Adrenal gland (tissue), 12 donors: Measurements from ENCODE around the gene CIZ1. TPM values are rescaled to one million over a fixed set of nuclear protein-coding genes. Genes with fewer than 3 reads are reported as not detected.

ENCODE experiments used
- DNase-seq, 7 donors: peaks; one replicate each; pipeline ENCODE4 v3.0.0-alpha.2; 2019 to 2020
- H3K27ac ChIP-seq, 5 donors: fragments of 200-600 bp; sonication (generic) in 4 of 5; 1 replicate in 3 of 5; 2 replicates in 2 of 5; pipeline versions ENCODE4 v1.5.1 to v1.8.0; 2016 to 2020; ENCODE audit warnings: mild to moderate bottlenecking in 1 of 5
- H3K27me3 ChIP-seq: fragments of 200-600 bp; 2 replicates; pipeline ENCODE4 v1.8.0; 2021
- H3K36me3 ChIP-seq, 2 donors: fragments of 200-600 bp; replicated peaks in 1 of 2; 1 replicate in 1 of 2; 2 replicates in 1 of 2; pipeline versions ENCODE4 v1.5.1 to v1.8.0; 2018 to 2022
- H3K4me1 ChIP-seq, 2 donors: fragments of 200-600 bp; replicated peaks in 1 of 2; 1 replicate in 1 of 2; 2 replicates in 1 of 2; pipeline versions ENCODE4 v1.5.1 to v1.8.0; 2018 to 2021
- H3K4me3 ChIP-seq, 4 donors: fragments of 200-600 bp; sonication (generic) in 3 of 4; one replicate each; pipeline ENCODE4 v1.5.1; 2016 to 2018
- H3K9me3 ChIP-seq, 3 donors: fragments of 200-600 bp; sonication (generic) in 1 of 3; replicated peaks in 1 of 3; 1 replicate in 2 of 3; 2 replicates in 1 of 3; pipeline versions ENCODE4 v1.5.1 to v1.8.0; 2016 to 2021
- CTCF ChIP-seq, 6 experiments: fragments of 450-650 bp in 4 of 6; fragments of 200-600 bp in 2 of 6; sonication (generic) in 1 of 6; IDR thresholded peaks; 1 replicate in 5 of 6; 2 replicates in 1 of 6; pipeline versions ENCODE4 v1.5.1 to v1.8.0; 2016 to 2021; ENCODE audit warnings: antibody characterized with exemption in 6 of 6, mild to moderate bottlenecking in 2 of 6, moderate library complexity in 1 of 6
- POLR2A ChIP-seq, 2 donors: fragments of 450-650 bp; IDR thresholded peaks; one replicate each; pipeline ENCODE4 v1.6.1; 2017; ENCODE audit warnings: antibody characterized with exemption in 2 of 2, mild to moderate bottlenecking in 2 of 2, moderate library complexity in 1 of 2
- WGBS, 4 donors: extraction: QIAGEN DNeasy Blood & Tissue Kit in 2 of 4; methylation state at CpG; one replicate each; pipeline versions ENCODE4 v1.1.5 to v1.1.7; 2013 to 2017; 5-methylcytosine and 5-hydroxymethylcytosine counted together
- intact Hi-C, 2 donors: fragments of 100-400 bp; cut with DNase I; formaldehyde crosslinking; loops; one replicate each; pipeline versions ENCODE4 v1.14.1 to v1.15.0; 2022 to 2023
- polyA plus RNA-seq, 3 donors: library from polyadenylated mRNA; stranded (reverse); fragments of 200-250 nt in 2 of 3; fragments of 350-450 nt in 1 of 3; fragmentation: Illumina TruSeq in 1 of 3; extraction: RNeasy Lipid Tissue Mini Kit (QIAGEN cat#74804) in 1 of 3; gene quantifications; one replicate each; pipeline ENCODE4 v1.2.3, GENCODE V29; 2013 to 2014
- total RNA-seq, 9 donors: library from RNA; depleted of rRNA in 4 of 9; stranded (reverse); fragments of >200 nt in 4 of 9; fragments of 120-200 nt in 1 of 9; fragmentation: NEBNext Ultra II Directional in 1 of 9; extraction: Animal tissue kit (Norgen Biotek cat#: 25700) in 1 of 9; gene quantifications; one replicate each; pipeline versions ENCODE4 v1.1.0 to v1.2.4, GENCODE V29; 2013 to 2023
- donor health status: healthy with polysubstance abuse.
- donor health status: Bipolar disorder and iron deficiency.
- donor health status: DM: yes; HTN: yes; CAD: no.
- donor health status: DM: no; HTN: no; CAD: no.
- donor health status: DM: no; HTN: no; CAD: no.
- donor health status: DM: yes; HTN: yes; CAD: no.

Gene CIZ1
- total and polyA plus RNA-seq, 12 donors, result 25.3 to 142 (median 80.4) TPM

GRCh38 chr9:128180001-128180400, 11.4 kb downstream of the CIZ1 start:
- Histone ChIP-seq H3K27me3 (no peaks in the 10 kb centered on the region), H3K36me3 (peaks cover 0 to 82% of the 10 kb centered on the region in 2 donors), H3K9me3 (no peaks in the 10 kb centered on the region), H3K4me3 (no peak overlapping the region), H3K4me1 (peaks cover 19 to 26% of the 10 kb centered on the region in 2 donors), H3K27ac (no peak overlapping the region)
- TF ChIP-seq POLR2A (IDR thresholded peaks at IDR 0.05) (no peak), CTCF (IDR thresholded peaks at IDR 0.05) (no peak)
- intact Hi-C loops, result no loop called here
- peak in 1 of 7 donors; percentile 13 for DNase-seq
- WGBS, 4 donors, result 91 to 96% (median 93%) methylated on average over 7 to 8 of the region's 8 CpGs

GRCh38 chr9:128178806-128179431, 12.5 kb downstream of the CIZ1 start:
- no peak for TF ChIP-seq POLR2A (IDR thresholded peaks at IDR 0.05)
- no peak for TF ChIP-seq CTCF (IDR thresholded peaks at IDR 0.05)
- no peaks in the 10 kb centered on the region for H3K27me3 ChIP-seq
- no peak overlapping the region for H3K4me3 ChIP-seq
- DNase-seq, result peak in 1 of 7 donors; percentile 14
- 97 to 98% (median 97%) methylated on average over 6 to 11 of the region's 11 CpGs for WGBS, 4 donors
- intact Hi-C loops, result no loop called here
- no peaks in the 10 kb centered on the region for H3K9me3 ChIP-seq
- peaks cover 19 to 33% of the 10 kb centered on the region in 2 donors for H3K4me1 ChIP-seq
- H3K36me3 ChIP-seq, result peaks cover 0 to 81% of the 10 kb centered on the region in 2 donors
- H3K27ac ChIP-seq, result no peak overlapping the region

- peak in 3 of 7 donors; percentile 36 to 56 (median 36) for DNase-seq
- Histone ChIP-seq H3K4me1 (peaks cover 24 to 33% of the 10 kb centered on the region in 2 donors), H3K36me3 (peaks cover 0 to 64% of the 10 kb centered on the region in 2 donors), H3K27me3 (no peaks in the 10 kb centered on the region), H3K27ac (peak overlapping the region; percentile 44 to 92 (median 87)), H3K9me3 (no peaks in the 10 kb centered on the region), H3K4me3 (no peak overlapping the region)
- WGBS, 4 donors, result 55 to 95% (median 90%) methylated on average over 1 to 2 of the region's 2 CpGs
- intact Hi-C loops, result no loop called here
- TF ChIP-seq POLR2A (IDR thresholded peaks at IDR 0.05), result no peak
- TF ChIP-seq CTCF (IDR thresholded peaks at IDR 0.05), result no peak
These were observed 15.6 kb downstream of the CIZ1 start for GRCh38 chr9:128175726-128176125.

GRCh38 chr9:128175102-128175563, 16.2 kb downstream of the CIZ1 start:
- intact Hi-C loops, result no loop called here
- peak in 5 of 7 donors; percentile 36 to 58 (median 51) for DNase-seq
- Histone ChIP-seq H3K4me1 (peaks cover 24 to 33% of the 10 kb centered on the region in 2 donors), H3K9me3 (no peaks in the 10 kb centered on the region), H3K27ac (peak overlapping the region; percentile 44 to 92 (median 87)), H3K36me3 (peaks cover 0 to 62% of the 10 kb centered on the region in 2 donors), H3K4me3 (no peak overlapping the region), H3K27me3 (no peaks in the 10 kb centered on the region)
- 44 to 51% (median 46%) methylated on average over 7 to 8 of the region's 8 CpGs for WGBS, 4 donors
- TF ChIP-seq POLR2A (IDR thresholded peaks at IDR 0.05) (peak in 1 of 2 donors; percentile 59), CTCF (IDR thresholded peaks at IDR 0.05) (no peak)
